Measurements from ENCODE around the gene UBXN11.
A peak's percentile ranks its signal among the peaks of the same experiment; 100 is the strongest.

Gene UBXN11

GRCh38 chr1:26307363-26307781, 936 bp upstream of the UBXN11 start:
- no peak for TF ChIP-seq Cebpa-rat (IDR thresholded peaks at IDR 0.05)
- Histone ChIP-seq H3K4me3 (peak overlapping the region; percentile 76; the same call in 1 of the 2 replicates), H3K36me3 (no peaks in the 10 kb centered on the region)

GRCh38 chr1:26305667-26306289, 658 bp downstream of the UBXN11 start:
- H3K9ac ChIP-seq, result peak overlapping the region; percentile 69
- peaks cover 36% of the 10 kb centered on the region for H3K4me1 ChIP-seq
- 0 out of 2 replicates have a peak, but pooled peaks cover 3% of the 10 kb centered on the region for H3K36me3 ChIP-seq
- no peaks in the 10 kb centered on the region for H4K20me1 ChIP-seq
- H3K9me3 ChIP-seq, result no peaks in the 10 kb centered on the region
- peak overlapping the region; percentile 98 for H3K4me2 ChIP-seq
- H3K27me3 ChIP-seq, result peaks cover 4% of the 10 kb centered on the region; the same call in 1 of the 2 replicates
- peak overlapping the region; percentile 76 for H3K4me3 ChIP-seq
- H3K27ac ChIP-seq, result peak overlapping the region; percentile 33; the same call in 1 of the 2 replicates
- no peak for TF ChIP-seq Cebpa-rat (IDR thresholded peaks at IDR 0.05)

More at GRCh38 chr1:26307363-26307781, 936 bp upstream of the UBXN11 start:
- no peak overlapping the region; the same call in 1 of the 2 replicates for H3K9ac ChIP-seq
- peaks cover 32% of the 10 kb centered on the region for H3K4me1 ChIP-seq
- H3K4me2 ChIP-seq, result peak overlapping the region; percentile 98
- H3K9me3 ChIP-seq, result no peaks in the 10 kb centered on the region
- no peaks in the 10 kb centered on the region for H4K20me1 ChIP-seq
- no peak overlapping the region for H3K27ac ChIP-seq
- peaks cover 4% of the 10 kb centered on the region; the same call in 1 of the 2 replicates for H3K27me3 ChIP-seq

- H3K27ac ChIP-seq, result no peak overlapping the region
- no peak overlapping the region for H3K4me2 ChIP-seq
Observed at GRCh38 chr1:26302733-26303405, 3.6 kb downstream of the UBXN11 start.

GRCh38 chr1:26300578-26301275, 5.7 kb downstream of the UBXN11 start:
- H4K20me1 ChIP-seq, result no peaks in the 10 kb centered on the region
- no peak overlapping the region for H3K9ac ChIP-seq
- H3K27ac ChIP-seq, result peak overlapping the region; percentile 35
- no peak for TF ChIP-seq Cebpa-rat (IDR thresholded peaks at IDR 0.05)
- no peaks in the 10 kb centered on the region for H3K27me3 ChIP-seq
- H3K4me1 ChIP-seq, result peaks cover 53% of the 10 kb centered on the region
- H3K36me3 ChIP-seq, result peaks cover 13% of the 10 kb centered on the region
- H3K4me2 ChIP-seq, result peak overlapping the region; percentile 53
- H3K9me3 ChIP-seq, result no peaks in the 10 kb centered on the region
- H3K4me3 ChIP-seq, result no peak overlapping the region

More at GRCh38 chr1:26302733-26303405, 3.6 kb downstream of the UBXN11 start:
- H3K27me3 ChIP-seq, result peaks cover 4% of the 10 kb centered on the region; the same call in 1 of the 2 replicates
- no peak for TF ChIP-seq Cebpa-rat (IDR thresholded peaks at IDR 0.05)
- 0 out of 2 replicates have a peak, but pooled peaks cover 5% of the 10 kb centered on the region for H3K36me3 ChIP-seq
- no peak overlapping the region for H3K9ac ChIP-seq
- no peak overlapping the region for H3K4me3 ChIP-seq
- H3K4me1 ChIP-seq, result peaks cover 65% of the 10 kb centered on the region
- H4K20me1 ChIP-seq, result no peaks in the 10 kb centered on the region
- no peaks in the 10 kb centered on the region for H3K9me3 ChIP-seq

- H3K27ac ChIP-seq, result peak overlapping the region; percentile 51
Observed at GRCh38 chr1:26297791-26298124, 8.7 kb downstream of the UBXN11 start.

GRCh38 chr1:26297057-26297790, 9.2 kb downstream of the UBXN11 start:
- peaks cover 13% of the 10 kb centered on the region for H3K36me3 ChIP-seq
- H3K9me3 ChIP-seq, result no peaks in the 10 kb centered on the region
- H3K27ac ChIP-seq, result peak overlapping the region; percentile 51
- no peak overlapping the region for H3K4me2 ChIP-seq
- H3K9ac ChIP-seq, result no peak overlapping the region
- H3K4me1 ChIP-seq, result peaks cover 52% of the 10 kb centered on the region
- no peak for TF ChIP-seq Cebpa-rat (IDR thresholded peaks at IDR 0.05)
- H3K4me3 ChIP-seq, result no peak overlapping the region
- H4K20me1 ChIP-seq, result no peaks in the 10 kb centered on the region
- no peaks in the 10 kb centered on the region for H3K27me3 ChIP-seq

More at GRCh38 chr1:26297791-26298124, 8.7 kb downstream of the UBXN11 start:
- H3K4me2 ChIP-seq, result 0 out of 2 replicates have a peak overlapping the region, but pooled peaks have one; percentile 53
- H3K9ac ChIP-seq, result no peak overlapping the region
- H3K9me3 ChIP-seq, result no peaks in the 10 kb centered on the region
- no peaks in the 10 kb centered on the region for H4K20me1 ChIP-seq
- no peak overlapping the region for H3K4me3 ChIP-seq
- H3K4me1 ChIP-seq, result peaks cover 51% of the 10 kb centered on the region
- no peak for TF ChIP-seq Cebpa-rat (IDR thresholded peaks at IDR 0.05)
- no peaks in the 10 kb centered on the region for H3K27me3 ChIP-seq
- peaks cover 13% of the 10 kb centered on the region for H3K36me3 ChIP-seq

- H3K27ac ChIP-seq, result peak overlapping the region; percentile 51
- H3K36me3 ChIP-seq, result peaks cover 13% of the 10 kb centered on the region
- no peak overlapping the region for H3K4me3 ChIP-seq
- TF ChIP-seq Cebpa-rat (IDR thresholded peaks at IDR 0.05), result no peak
- H4K20me1 ChIP-seq, result no peaks in the 10 kb centered on the region
- no peak overlapping the region for H3K4me2 ChIP-seq
- H3K9me3 ChIP-seq, result no peaks in the 10 kb centered on the region
- H3K4me1 ChIP-seq, result peaks cover 59% of the 10 kb centered on the region
- no peaks in the 10 kb centered on the region for H3K27me3 ChIP-seq
- no peak overlapping the region for H3K9ac ChIP-seq
Observed at GRCh38 chr1:26296340-26297056, 9.9 kb downstream of the UBXN11 start.

- Histone ChIP-seq H3K4me1 (peaks cover 63% of the 10 kb centered on the region), H3K9ac (no peak overlapping the region)
- TF ChIP-seq Cebpa-rat (IDR thresholded peaks at IDR 0.05), result no peak
Observed at GRCh38 chr1:26295194-26296138, 11.0 kb downstream of the UBXN11 start.

More at GRCh38 chr1:26295194-26296138, 11.0 kb downstream of the UBXN11 start:
- Histone ChIP-seq H3K27ac (no peak overlapping the region), H3K27me3 (no peaks in the 10 kb centered on the region), H3K36me3 (peaks cover 8% of the 10 kb centered on the region), H4K20me1 (no peaks in the 10 kb centered on the region), H3K9me3 (no peaks in the 10 kb centered on the region), H3K4me3 (no peak overlapping the region), H3K4me2 (no peak overlapping the region)
